HG03460 (cell line): ENCODE data around the gene STK39.

Experiments used
- ATAC-seq: cut with Tn5 transposase; IDR thresholded peaks from one replicate; pipeline ENCODE4 v1.9.1; 2021; ENCODE audit not compliant: unreplicated experiment

The STK39 gene

DNA sequence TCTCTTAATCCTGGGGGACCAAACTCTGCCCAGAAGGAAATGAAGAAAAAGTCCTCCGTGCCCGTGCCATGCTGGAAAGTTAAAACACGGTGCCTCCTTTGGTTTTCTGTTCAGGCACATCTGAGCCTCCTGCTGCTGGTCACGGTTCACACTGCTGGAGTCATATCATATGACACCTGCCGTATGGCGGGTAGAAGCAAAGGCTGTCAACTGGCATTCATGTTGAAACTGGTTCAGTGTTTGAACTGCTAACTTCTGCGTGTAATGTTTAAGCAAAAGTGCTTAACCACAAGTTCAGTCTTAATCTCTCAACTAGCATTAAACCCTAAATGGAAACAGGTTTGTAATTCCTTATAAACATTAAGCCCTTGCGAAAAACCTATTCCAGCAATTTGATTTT, 3.1 kb downstream of the STK39 start:
- no peak for ATAC-seq

DNA sequence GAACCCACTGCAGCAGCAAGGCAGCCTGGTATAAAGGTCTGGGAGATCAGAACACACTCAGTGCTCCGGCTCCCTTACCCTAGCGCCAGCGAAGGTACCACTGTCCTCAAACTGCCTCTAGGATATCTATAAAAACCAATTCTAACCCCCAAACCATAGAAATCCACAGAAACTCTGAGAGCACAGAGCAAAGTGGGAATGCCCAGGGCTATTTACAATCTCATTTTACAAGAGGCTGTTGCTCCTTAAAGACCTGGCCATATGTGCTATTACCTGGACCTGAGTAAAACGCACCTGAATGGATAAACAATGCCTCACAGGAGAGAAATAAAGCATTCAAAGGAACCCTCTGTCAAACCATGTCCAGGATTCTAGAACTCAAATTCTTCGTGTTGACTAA, 4.3 kb downstream of the STK39 start:
- ATAC-seq = no peak

DNA sequence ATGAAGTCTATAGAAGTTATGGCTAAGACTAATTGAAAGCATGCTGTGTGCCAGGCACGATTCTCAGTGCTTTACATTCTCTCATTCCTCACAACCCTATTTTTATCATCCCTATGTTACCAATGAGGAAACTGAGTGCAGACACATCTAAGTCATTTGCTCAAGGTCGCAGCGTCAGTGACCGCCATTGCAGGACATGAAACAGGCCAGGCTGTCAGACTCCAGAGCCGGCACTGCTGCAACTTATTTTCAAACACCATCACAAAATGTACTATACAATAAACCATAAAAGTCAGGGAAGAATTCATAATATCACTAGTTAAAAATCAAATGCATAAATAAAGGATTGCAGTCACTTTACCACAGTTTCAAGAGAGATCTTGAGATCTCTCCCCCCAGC, 5.6 kb downstream of the STK39 start:
- no peak for ATAC-seq

DNA sequence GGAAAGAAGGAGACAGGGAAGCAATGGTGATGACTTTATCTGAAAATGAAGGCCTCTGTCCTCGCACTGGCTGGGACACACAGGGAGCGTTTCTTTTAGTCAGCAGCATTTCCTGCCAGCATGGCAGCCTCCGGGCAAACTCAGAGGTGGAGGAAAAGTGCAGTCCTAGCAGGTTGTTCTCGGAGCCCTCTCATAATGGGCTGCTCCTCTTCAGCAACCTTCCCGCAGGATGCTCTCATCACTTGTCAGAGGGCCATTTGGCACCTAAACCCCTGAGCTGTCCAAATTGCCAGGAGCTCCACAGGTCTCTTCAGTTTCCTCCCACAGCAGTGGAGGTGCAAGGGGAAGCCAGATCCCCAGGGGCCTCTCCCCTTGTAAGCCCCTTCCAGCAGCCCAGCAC, 6.2 kb downstream of the STK39 start:
- ATAC-seq = no peak

DNA sequence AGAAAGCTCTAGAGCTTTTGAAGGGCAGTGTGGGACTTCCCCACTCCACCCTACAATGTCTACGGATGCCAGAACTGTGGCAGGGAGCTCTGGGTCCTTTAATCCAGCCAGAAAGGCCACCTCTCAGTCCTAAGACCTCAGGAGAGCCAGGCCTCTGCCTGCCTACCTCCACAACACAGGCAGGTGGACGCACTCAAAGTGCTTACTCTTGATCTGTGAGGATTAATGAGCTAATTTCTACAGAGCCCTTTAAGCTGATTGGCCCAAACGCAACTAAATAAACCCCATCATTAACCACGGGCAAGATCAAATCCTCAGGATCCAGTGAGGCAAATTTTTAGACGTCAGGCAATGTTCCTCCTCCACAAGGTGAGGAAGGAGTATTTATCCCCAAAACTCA, 8.1 kb downstream of the STK39 start:
- ATAC-seq = no peak

DNA sequence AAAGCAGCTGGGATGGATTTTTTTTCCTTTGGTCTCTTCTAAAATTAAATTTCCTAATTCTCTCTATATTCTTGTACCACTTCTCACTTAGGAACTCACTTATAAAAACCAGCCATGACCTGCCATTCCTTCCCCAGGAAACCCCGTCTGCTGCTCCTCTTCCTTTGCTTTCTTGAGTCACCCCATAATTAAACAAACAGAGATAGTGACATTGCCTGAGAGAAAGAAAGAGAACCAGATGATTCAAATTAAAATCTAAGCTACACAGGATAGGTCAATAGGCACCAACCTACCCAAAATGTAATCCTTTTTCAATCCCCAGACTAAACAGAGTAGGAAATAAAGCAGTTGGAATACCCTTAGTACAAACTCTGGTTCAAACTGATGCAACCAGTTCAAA, 9.7 kb downstream of the STK39 start:
- no peak for ATAC-seq

DNA sequence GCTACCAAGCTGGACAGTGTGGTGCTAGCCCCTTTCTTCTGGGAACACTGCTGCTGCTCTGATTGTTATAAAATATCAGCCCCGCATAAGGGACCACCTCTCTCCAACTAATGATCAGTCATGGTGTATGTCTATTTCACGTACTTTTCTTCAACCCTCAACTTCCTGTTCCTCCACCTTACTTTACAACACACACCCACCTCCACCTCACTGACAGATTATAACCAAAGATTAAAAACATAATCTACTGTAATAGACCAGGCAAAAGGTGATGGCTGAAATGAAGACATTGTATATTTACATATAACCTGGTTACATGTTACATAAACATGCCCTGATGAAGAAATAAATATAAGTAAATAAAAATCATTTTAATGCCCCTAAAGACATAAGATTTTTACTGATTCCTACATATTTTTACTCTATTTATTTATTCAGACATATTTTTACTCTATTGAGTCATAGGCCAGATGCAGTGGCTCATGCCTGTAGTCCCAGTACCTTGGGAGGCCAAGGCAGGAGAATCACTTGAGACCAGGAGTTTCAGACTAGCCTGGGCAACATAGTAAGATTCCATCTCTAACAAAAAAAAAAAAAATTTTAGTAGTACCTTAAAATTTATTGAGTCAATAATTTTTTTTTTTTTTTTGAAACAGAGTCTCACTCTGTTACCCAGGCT, 12.8 kb downstream of the STK39 start:
- no peak for ATAC-seq

DNA sequence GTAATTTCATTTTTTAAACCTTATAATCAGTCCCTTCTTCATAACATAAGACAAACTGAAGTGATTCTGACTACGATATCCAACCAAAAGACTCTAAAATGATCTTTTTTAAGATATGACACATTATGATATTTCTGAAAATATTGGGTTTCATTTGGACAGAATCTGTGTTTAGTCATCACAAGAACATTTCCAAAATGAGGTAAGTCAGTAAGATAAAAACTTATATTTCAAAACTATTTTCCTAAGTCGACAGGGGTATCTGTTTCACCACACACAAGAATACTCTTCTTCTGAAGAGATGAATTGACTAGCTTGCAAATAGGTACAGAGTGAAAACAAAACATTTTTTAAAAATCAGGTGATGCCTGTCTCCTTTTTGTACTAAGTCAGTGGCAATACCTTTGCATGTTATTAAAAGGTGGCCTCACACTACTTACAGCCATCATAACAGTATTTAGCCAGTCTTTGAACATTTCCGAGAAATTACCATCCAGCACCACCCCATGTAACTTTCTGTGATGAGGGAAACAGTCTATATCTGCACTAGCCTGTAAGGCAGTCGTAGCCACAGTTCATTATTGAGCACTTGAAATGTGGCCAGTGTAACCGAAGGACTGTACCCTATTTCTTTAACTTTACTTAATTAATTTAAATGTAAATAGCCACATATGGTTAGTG, 13.5 kb downstream of the STK39 start:
- ATAC-seq = no peak

DNA sequence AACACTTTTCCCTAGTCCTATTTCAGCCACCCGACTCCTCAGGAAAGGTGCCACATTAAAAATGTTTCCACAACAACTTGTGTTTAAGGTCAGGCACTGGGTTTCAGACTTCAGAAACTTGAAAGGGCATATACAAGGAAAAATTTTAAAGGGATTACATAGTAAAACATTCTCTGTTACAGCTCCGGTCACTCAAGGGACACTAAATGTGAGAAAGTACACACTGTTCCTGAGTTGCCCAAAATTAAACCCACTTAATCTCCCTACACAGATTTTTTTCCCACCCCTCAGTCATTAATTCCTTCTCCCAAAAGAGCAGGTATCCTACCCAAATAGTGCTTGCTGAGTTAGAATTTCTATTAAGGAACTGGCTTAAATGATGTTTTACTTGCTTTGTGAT, 14.2 kb downstream of the STK39 start:
- no peak for ATAC-seq

DNA sequence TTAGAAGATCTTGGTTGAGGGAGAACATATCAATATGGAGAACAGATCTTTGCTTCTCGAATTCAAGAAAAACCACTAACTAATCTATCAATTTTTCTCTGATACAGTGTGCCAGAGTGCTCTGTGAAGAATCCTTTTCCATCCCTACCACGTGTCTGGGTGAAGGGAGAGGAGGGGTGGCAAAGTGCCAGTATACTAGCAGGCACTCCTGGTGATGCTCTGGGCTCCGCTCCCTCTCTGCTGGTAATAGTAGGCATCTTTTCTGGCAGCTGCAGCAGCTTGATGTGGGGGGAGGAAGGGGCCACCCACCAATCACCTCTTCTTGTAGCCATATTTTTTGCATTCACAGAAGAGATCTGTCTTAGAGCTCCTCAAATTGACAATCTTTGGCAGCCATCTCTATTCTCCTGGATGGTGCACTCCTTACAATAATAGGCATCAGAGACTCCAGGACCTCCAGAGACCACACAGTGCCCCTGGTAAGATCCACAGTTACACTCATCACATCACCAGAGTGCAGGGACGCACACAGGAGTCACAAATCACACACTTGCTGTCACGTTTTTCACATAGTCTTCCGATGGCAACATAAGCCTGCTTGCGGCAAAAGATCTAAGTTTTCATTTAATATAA, 15.7 kb downstream of the STK39 start:
- ATAC-seq = no peak

DNA sequence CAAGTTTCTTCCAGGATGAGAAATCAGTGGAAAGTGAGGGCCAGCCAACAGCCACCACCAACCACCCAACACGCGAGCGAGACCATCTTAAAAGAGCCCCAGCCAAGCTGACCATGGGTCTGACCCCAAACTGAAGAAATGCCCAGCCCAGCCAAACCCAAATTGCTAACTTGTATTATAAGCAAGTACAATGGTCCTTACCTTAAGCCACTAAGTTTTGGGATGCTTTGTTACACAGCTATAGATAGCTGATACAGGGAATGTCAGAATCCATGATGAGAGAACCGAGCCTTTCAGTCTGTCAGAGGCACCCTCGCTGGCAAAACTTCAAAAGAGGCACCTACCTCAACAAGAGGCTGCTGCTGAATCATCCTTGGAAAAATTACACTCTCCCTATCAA, 17.0 kb downstream of the STK39 start:
- no peak for ATAC-seq

DNA sequence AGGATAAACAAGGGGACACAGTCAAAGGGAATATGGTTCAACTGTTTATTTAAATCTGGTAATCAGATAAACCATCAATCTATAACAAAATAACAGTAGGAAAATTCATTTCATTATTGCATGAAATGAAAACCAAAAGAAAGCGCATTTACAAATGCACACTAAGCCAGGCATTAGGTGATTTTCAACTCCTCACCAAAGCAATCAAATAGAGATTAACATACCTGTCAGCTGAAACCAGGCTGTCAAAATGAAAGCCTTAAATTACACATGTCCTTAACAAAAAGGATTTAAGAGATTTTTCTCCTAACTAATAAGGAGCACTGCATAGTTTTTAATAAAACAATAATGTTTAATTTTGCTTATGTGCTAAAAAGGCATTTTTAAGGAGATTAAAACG, 23.0 kb downstream of the STK39 start:
- no peak for ATAC-seq

DNA sequence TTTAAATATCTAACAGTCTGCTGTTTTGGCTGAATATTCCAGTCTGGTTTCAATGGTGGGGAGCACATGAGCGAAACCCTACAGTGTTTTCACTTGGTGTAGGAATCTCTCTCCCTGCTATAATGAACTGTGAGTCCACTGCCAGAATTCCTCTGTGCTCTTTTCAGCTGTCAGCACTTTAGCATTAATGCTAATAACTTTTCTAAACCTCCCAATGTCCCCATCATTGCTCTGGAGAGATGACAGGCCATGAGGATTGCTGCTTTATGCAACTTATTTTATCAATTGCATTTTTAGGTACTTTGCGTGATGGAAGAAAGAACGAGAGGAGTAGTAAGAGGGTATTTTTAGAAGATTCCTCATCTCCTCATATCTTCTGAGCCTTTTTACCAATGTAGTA, 25.3 kb downstream of the STK39 start:
- no peak for ATAC-seq

DNA sequence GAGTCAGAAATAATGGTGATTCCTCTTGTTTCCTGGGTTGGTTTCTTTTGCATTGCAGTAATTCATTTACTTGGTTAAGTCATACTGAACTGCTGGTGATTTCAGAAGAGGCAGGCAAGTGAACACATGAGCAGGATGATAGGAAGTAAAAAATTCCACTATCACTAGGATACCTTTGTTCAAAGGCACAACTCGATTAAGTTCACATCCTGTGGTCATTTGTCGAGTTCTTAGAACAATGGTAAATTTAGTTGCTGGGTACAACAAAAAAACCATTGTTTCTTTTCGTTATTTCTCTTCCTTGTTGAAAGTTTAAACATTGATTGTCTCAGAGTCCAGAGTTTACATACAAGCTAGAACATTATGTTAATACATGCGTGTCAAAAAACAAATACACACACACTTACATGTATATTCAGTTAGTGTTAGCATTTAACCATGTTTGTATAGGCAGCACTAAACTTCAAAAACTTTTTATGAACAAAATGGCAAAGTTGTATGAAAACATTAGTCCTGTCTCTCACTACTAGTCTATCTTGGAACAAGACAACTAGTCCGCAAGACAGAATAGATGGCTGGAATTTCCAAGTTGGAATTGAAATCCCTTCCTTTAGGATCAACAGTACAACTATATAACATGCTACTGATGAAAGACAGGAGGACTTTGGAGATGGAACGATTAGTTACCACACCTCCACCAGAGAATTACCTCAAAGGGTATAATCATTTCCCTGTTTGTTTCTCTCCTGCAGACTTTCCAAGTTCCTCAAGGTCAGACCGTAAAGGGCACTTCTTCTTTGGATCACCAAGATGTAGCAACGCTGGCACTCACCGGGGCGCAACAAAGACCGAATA, 26.2 kb downstream of the STK39 start:
- ATAC-seq = no peak

DNA sequence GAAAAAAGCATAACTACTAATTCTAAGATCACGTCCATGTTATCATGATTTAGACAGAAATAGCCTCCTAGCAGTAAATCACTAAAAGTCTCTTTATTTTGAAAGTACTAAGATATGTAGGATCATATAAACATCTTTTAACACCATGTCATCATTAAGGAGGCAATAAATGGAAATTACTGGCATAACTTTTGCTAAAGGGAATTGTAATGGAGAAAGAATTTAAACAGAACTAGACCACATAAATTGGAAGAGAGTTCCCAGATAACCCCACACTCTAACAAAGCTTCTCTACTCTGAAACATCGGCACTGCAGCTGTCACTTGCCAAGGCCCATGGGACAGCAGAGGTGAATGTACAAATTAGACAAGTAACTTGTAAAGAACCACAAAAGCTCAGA, 29.5 kb downstream of the STK39 start:
- ATAC-seq = no peak

DNA sequence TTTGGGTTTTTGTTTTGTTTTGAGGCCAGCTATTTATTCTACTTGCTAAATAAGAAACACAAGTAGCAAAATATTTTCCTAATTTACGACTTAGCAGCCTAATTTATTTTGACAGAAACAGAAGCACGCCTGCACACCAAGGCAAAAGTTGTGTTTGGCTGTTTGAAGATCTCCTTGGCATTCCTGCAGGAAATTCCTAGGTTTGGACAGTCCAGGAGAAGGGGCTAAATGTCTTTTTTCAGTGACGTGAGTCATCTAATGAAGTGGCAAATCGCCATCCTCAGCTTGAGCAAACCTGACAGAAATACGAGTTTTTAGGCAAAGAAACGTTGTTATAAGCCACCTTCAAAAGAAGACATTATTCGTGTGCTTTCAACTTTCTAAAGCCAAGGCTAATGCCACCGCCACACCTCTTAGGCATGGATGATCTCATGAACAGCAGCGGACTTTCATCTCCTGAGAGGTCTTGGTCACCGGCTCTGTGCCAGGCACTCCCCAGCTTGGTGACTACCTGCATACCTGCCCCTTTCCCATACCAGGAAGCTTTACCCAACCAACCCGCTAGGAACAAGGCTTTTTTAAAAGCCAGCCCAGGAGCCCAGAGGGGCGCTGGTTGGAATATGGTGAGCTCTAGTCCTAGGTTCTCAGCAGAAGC, 30.9 kb downstream of the STK39 start:
- no peak for ATAC-seq

DNA sequence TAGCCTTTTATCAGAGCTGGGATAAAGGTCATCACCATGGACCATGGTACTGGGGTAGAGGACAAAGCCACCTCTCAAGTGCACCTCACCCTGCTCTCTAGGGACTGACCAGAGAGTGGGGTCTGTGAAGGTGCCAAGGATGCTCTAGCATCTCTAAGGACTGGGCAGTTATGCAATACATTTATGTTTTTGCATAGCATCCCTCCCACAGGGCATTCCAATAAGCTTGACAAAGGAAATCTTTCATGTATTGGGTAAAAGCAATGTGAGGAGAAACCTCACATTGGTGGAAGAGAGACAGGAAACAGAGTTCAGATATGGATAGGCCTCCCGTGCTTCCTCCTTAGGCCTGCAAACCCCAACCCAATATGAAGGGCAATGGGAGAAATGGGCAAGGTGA, 31.6 kb downstream of the STK39 start:
- ATAC-seq = no peak

DNA sequence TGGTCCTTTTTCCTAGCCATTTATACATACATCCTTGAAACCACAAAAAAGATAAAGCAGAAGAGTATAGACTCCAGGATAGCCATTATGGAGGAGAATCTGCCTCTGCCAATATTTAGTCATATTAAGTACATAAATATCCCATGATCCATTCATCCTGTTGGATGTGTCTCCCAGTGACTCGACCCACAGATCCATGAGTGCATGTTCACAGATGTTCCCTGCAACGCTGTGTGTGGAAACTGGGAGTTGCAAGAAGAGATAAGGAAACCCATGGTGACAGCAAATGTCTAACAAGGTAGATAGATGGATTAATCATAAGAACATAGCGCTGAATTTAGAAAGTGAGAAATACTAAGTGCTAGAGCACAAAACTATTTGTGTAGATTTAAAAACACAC, 34.5 kb downstream of the STK39 start:
- ATAC-seq = no peak

DNA sequence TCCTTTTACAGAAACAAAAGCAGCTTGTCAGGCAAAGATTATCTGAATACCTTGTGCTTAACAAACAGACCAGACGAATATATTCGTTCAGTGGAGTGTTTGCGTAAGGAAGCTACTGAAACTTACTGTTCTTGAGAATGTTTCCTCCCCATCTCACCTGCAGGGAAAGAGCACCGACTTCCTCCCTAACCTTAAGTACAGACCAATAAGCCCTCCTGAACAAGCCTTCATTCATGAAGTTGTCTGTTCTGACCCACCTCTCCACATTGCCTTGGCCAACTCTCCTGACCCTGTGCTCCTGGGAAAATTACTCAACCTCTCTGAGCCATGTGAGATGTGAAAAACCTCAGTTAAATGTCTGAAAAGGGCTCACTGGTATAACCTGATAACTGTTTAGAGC, 35.2 kb downstream of the STK39 start:
- no peak for ATAC-seq

DNA sequence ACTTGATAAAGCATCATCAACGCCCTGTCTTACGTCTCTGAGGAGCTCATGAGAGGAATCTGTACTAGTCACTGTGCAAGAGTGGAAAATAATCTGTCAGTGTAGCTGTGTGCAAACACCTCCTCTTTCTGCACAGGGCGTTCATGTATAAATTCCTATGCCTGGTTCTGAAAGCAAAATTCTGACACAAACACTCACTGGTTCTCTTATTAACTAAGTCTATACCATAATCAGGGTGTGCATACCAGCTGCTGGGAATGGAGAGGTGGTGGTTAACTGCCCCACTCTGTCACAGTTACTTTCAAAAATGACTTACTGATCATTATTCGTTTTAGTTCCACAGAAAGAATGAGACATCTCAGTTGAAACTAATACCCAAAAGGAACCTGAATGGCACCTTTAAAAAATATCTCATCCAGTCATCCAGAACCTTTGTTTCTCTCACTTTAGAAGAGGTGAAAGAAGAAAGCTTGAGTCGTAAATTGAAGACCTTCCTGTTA, 35.7 kb downstream of the STK39 start:
- ATAC-seq = no peak
